HepG2 (cell line): ENCODE data around the gene CIAO3. TPM values are rescaled to one million over a fixed set of nuclear protein-coding genes. Genes with fewer than 3 reads are reported as not detected.

Experiments used
- GZF1 ChIP-seq: sonication (generic); formaldehyde crosslinking; IDR thresholded peaks from 2 replicates; pipeline ENCODE4 v1.5.1; 2020; ENCODE audit warnings: mild to moderate bottlenecking, missing genetic modification reagents
- HOXA9 ChIP-seq: sonication (generic); formaldehyde crosslinking; IDR thresholded peaks from 2 replicates; pipeline ENCODE4 v1.8.1; 2022; ENCODE audit warnings: missing genetic modification reagents, mild to moderate bottlenecking, moderate library complexity, borderline replicate concordance
- JDP2 ChIP-seq: sonication (generic); formaldehyde crosslinking; IDR thresholded peaks from 2 replicates; pipeline ENCODE4 v1.8.1; 2022; ENCODE audit warnings: missing genetic modification reagents, borderline replicate concordance
- KAT8 ChIP-seq: IDR thresholded peaks from 2 replicates; pipeline ENCODE4 v1.6.1; 2016; ENCODE audit warnings: missing genetic modification reagents, missing compliant biosample characterization
- KDM2A ChIP-seq: sonication (generic); formaldehyde crosslinking; IDR thresholded peaks from 2 replicates; pipeline ENCODE4 v1.4.0; 2020; ENCODE audit warnings: low read depth, missing genetic modification reagents, borderline replicate concordance
- KDM3A ChIP-seq: IDR thresholded peaks from 2 replicates; pipeline ENCODE4 v1.6.1; 2018; ENCODE audit warnings: low read depth, missing compliant biosample characterization
- MED13 ChIP-seq: sonication (generic); formaldehyde crosslinking; IDR thresholded peaks from 2 replicates; pipeline ENCODE4 v1.5.0; 2020; ENCODE audit warnings: missing genetic modification reagents
- PRPF4 ChIP-seq: fragments of 200-400 bp; formaldehyde crosslinking; IDR thresholded peaks from 2 replicates; pipeline ENCODE4 v1.6.1; 2016; ENCODE audit warnings: low read length, low read depth; ENCODE audit not compliant: poor library complexity, severe bottlenecking
- STAG1 ChIP-seq: sonication (generic); formaldehyde crosslinking; IDR thresholded peaks from 2 replicates; pipeline ENCODE4 v1.4.0; 2020; ENCODE audit warnings: missing genetic modification reagents
- STAT5B ChIP-seq: sonication (generic); formaldehyde crosslinking; IDR thresholded peaks from 2 replicates; pipeline ENCODE4 v1.4.0; 2020; ENCODE audit warnings: missing genetic modification reagents
- ZFP36L2 ChIP-seq: sonication (generic); formaldehyde crosslinking; IDR thresholded peaks from 2 replicates; pipeline ENCODE4 v1.4.0; 2020; ENCODE audit warnings: missing genetic modification reagents
- ZMYM2 ChIP-seq: sonication (generic); formaldehyde crosslinking; IDR thresholded peaks from 2 replicates; pipeline ENCODE4 v1.8.0; 2022; ENCODE audit warnings: mild to moderate bottlenecking, missing genetic modification reagents
- ZNF234 ChIP-seq: sonication (generic); formaldehyde crosslinking; conservative IDR thresholded peaks from 2 replicates; pipeline ENCODE4 v1.5.1; 2020; ENCODE audit warnings: mild to moderate bottlenecking, missing genetic modification reagents
- ZNF451 ChIP-seq: sonication (generic); formaldehyde crosslinking; IDR thresholded peaks from 2 replicates; pipeline ENCODE4 v1.5.0; 2020; ENCODE audit warnings: mild to moderate bottlenecking, missing genetic modification reagents
- ZNF543 ChIP-seq: sonication (generic); formaldehyde crosslinking; IDR thresholded peaks from 2 replicates; pipeline ENCODE4 v1.4.0; 2020; ENCODE audit warnings: mild to moderate bottlenecking, missing genetic modification reagents
- ZNF572 ChIP-seq: sonication (generic); formaldehyde crosslinking; IDR thresholded peaks from 2 replicates; pipeline ENCODE4 v1.5.1; 2020; ENCODE audit warnings: mild to moderate bottlenecking, missing genetic modification reagents
- ZNF644 ChIP-seq: IDR thresholded peaks from 2 replicates; pipeline ENCODE4 v1.6.1; 2016; ENCODE audit warnings: low read depth
- polyA plus RNA-seq, 8 experiments: library from polyadenylated mRNA; depleted of rRNA in 3 of 8; stranded (reverse) in 7 of 8; unstranded in 1 of 8; fragments of >200 nt; fragmentation: Illumina TruSeq in 4 of 8; extraction: Trizol in 4 of 8; gene quantifications; 2 replicates each; pipeline versions ENCODE4 v1.2.1 to v1.2.3, GENCODE V29; 2011 to 2016; ENCODE audit warnings: low read depth in 4 of 8, missing spikeins in 1 of 8, mixed read lengths in 1 of 8; ENCODE audit not compliant: insufficient read depth in 1 of 8
- total RNA-seq, 5 experiments: library from RNA; depleted of rRNA; stranded (reverse); fragments of >200 nt; fragmentation: Illumina TruSeq; extraction: Trizol; gene quantifications; 2 replicates each; pipeline ENCODE4 v1.2.3, GENCODE V29; 2016; ENCODE audit warnings: low read depth in 1 of 5
- TF ChIP-seq, protein P1 (sequence below): sonication (generic); formaldehyde crosslinking; IDR thresholded peaks from 2 replicates; pipeline ENCODE4 v1.4.0; 2020; ENCODE audit warnings: missing genetic modification reagents
- TF ChIP-seq, protein P2 (sequence below): sonication (generic); formaldehyde crosslinking; IDR thresholded peaks from 2 replicates; pipeline ENCODE4 v1.8.0; 2022; ENCODE audit warnings: mild to moderate bottlenecking, missing genetic modification reagents, moderate library complexity
- TF ChIP-seq, protein P3 (sequence below), 2 experiments: sonication (generic) in 1 of 2; formaldehyde crosslinking in 1 of 2; IDR thresholded peaks; 2 replicates each; pipeline versions ENCODE4 v1.4.0 to v1.6.1; 2016 to 2020; ENCODE audit warnings: borderline replicate concordance in 1 of 2, low read depth in 1 of 2, mild to moderate bottlenecking in 1 of 2, missing genetic modification reagents in 1 of 2
- TF ChIP-seq, protein P4 (sequence below): sonication (generic); formaldehyde crosslinking; conservative IDR thresholded peaks from 2 replicates; pipeline ENCODE4 v1.4.0; 2020; ENCODE audit warnings: missing genetic modification reagents

CIAO3 gene
- total and polyA plus RNA-seq, 2 of the 13 experiments (the other 11 are each of a cell fraction or from before 2014, with no cell fraction given), result 21.7 to 25.0 TPM

DNA sequence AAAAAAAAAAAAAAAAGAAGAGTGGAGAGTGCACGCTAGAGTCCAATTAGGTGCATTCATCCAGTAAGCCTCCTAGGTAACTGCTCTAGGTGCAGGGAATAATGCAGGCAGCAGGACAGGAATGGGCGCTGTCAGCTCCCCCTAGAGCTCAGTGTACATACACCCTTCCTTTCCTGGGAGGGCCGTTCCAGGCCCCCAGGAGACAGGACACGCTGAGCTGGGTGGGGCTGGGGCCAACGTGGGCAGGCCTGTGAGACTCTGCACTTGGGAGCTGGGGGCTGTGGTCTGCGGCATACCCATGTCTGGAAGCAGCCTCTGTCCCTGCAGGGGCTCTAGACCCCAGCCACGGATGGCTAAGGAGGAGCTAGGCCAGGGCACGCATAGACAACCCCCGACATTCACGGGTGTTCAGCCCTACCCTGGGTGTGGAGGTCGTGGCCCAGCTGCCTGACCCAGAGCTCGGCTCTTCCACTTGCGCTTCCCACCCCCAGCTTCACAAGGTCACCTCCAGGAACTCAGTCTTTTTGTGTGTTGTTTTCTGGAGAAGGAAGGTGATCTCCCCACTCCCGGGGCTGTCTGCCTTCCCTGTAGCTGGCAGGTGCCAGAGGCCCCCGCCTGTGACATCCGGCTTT is 20.9 kb downstream of the CIAO3 start (continued):
- TF ChIP-seq, protein P1, sequence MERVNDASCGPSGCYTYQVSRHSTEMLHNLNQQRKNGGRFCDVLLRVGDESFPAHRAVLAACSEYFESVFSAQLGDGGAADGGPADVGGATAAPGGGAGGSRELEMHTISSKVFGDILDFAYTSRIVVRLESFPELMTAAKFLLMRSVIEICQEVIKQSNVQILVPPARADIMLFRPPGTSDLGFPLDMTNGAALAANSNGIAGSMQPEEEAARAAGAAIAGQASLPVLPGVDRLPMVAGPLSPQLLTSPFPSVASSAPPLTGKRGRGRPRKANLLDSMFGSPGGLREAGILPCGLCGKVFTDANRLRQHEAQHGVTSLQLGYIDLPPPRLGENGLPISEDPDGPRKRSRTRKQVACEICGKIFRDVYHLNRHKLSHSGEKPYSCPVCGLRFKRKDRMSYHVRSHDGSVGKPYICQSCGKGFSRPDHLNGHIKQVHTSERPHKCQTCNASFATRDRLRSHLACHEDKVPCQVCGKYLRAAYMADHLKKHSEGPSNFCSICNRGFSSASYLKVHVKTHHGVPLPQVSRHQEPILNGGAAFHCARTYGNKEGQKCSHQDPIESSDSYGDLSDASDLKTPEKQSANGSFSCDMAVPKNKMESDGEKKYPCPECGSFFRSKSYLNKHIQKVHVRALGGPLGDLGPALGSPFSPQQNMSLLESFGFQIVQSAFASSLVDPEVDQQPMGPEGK (CRISPR knock-in tag), result peak; percentile 97
- TF ChIP-seq ZMYM2 (no peak), MED13 (CRISPR knock-in tag) (0 out of 2 replicates have a peak, but pooled peaks have one; percentile 6), KAT8 (CRISPR knock-in tag) (no peak), PRPF4 (no peak), ZNF451 (CRISPR knock-in tag) (no peak), ZNF572 (0 out of 2 replicates have a peak, but pooled peaks have one; percentile 39), KDM3A (no peak), ZNF644 (CRISPR knock-in tag) (no peak), ZFP36L2 (CRISPR knock-in tag) (no peak), ZNF543 (CRISPR knock-in tag) (no peak), JDP2 (CRISPR knock-in tag) (no peak), GZF1 (CRISPR knock-in tag) (no peak), HOXA9 (CRISPR knock-in tag) (no peak), STAG1 (0 out of 2 replicates have a peak, but pooled peaks have one; percentile 17), STAT5B (no peak), KDM2A (CRISPR knock-in tag) (no peak), ZNF234 (no peak)
- TF ChIP-seq, protein P2, sequence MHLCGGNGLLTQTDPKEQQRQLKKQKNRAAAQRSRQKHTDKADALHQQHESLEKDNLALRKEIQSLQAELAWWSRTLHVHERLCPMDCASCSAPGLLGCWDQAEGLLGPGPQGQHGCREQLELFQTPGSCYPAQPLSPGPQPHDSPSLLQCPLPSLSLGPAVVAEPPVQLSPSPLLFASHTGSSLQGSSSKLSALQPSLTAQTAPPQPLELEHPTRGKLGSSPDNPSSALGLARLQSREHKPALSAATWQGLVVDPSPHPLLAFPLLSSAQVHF (CRISPR knock-in tag), result no peak
- TF ChIP-seq, protein P3, sequence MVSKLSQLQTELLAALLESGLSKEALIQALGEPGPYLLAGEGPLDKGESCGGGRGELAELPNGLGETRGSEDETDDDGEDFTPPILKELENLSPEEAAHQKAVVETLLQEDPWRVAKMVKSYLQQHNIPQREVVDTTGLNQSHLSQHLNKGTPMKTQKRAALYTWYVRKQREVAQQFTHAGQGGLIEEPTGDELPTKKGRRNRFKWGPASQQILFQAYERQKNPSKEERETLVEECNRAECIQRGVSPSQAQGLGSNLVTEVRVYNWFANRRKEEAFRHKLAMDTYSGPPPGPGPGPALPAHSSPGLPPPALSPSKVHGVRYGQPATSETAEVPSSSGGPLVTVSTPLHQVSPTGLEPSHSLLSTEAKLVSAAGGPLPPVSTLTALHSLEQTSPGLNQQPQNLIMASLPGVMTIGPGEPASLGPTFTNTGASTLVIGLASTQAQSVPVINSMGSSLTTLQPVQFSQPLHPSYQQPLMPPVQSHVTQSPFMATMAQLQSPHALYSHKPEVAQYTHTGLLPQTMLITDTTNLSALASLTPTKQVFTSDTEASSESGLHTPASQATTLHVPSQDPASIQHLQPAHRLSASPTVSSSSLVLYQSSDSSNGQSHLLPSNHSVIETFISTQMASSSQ (IDR thresholded peaks at IDR 0.05; ENCODE audit: low read depth), result no peak
- TF ChIP-seq, protein P3 (CRISPR knock-in tag; IDR thresholded peaks at IDR 0.05; ENCODE audit: borderline replicate concordance), result no peak
- TF ChIP-seq, protein P4, sequence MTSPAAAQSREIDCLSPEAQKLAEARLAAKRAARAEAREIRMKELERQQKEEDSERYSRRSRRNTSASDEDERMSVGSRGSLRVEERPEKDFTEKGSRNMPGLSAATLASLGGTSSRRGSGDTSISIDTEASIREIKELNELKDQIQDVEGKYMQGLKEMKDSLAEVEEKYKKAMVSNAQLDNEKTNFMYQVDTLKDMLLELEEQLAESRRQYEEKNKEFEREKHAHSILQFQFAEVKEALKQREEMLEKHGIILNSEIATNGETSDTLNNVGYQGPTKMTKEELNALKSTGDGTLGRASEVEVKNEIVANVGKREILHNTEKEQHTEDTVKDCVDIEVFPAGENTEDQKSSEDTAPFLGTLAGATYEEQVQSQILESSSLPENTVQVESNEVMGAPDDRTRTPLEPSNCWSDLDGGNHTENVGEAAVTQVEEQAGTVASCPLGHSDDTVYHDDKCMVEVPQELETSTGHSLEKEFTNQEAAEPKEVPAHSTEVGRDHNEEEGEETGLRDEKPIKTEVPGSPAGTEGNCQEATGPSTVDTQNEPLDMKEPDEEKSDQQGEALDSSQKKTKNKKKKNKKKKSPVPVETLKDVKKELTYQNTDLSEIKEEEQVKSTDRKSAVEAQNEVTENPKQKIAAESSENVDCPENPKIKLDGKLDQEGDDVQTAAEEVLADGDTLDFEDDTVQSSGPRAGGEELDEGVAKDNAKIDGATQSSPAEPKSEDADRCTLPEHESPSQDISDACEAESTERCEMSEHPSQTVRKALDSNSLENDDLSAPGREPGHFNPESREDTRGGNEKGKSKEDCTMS (CRISPR knock-in tag), result no peak
